Measurements from ENCODE around the gene SELENBP1.

- TF ChIP-seq CTCF (IDR thresholded peaks at IDR 0.05) (no peak), POLR2A (IDR thresholded peaks at IDR 0.05) (no peak)
Measured at GRCh38 chr1:151347523-151348246, 24.8 kb downstream of the SELENBP1 start.

Data from testis (tissue), 2 donors.